Thoracic aorta (tissue), 2 donors: Measurements from ENCODE around the gene LYSET. TPM values are rescaled to one million over a fixed set of nuclear protein-coding genes. Genes with fewer than 3 reads are reported as not detected.
"Not testable (repeated sequence)": the region's sequence is repeated elsewhere in the genome, so short reads cannot be mapped to it uniquely, and the experiment has no call there.

Experiments used
- ATAC-seq: fragments of 150-250 bp; one replicate; pipeline ENCODE4 v1.8.0; 2017; ENCODE audit warnings: low read depth; ENCODE audit not compliant: insufficient number of reproducible peaks, low FRiP score
- DNase-seq: peaks from one replicate; pipeline ENCODE4 v3.0.0-alpha.2; 2020; ENCODE audit warnings: low spot score
- H3K27ac ChIP-seq, 2 donors: fragments of 200-600 bp; sonication (generic); 1 replicate in 1 of 2; 2 replicates in 1 of 2; pipeline ENCODE4 v1.5.1; 2016; ENCODE audit warnings: mild to moderate bottlenecking in 2 of 2, moderate library complexity in 2 of 2
- H3K27me3 ChIP-seq: fragments of 200-600 bp; sonication (generic); replicated peaks from 2 replicates; pipeline ENCODE4 v1.6.0; 2016; ENCODE audit warnings: mild to moderate bottlenecking; ENCODE audit not compliant: insufficient read depth
- H3K36me3 ChIP-seq: fragments of 200-600 bp; sonication (generic); one replicate; pipeline ENCODE4 v1.5.1; 2016
- H3K4me1 ChIP-seq, 2 donors: fragments of 200-600 bp; sonication (generic); 1 replicate in 1 of 2; 2 replicates in 1 of 2; pipeline versions ENCODE4 v1.5.1 to v1.6.0; 2016; ENCODE audit warnings: low read depth in 2 of 2, mild to moderate bottlenecking in 1 of 2; ENCODE audit not compliant: control insufficient read depth in 1 of 2
- H3K4me3 ChIP-seq: fragments of 200-600 bp; sonication (generic); 2 replicates; pipeline ENCODE4 v1.5.1; 2016; ENCODE audit warnings: mild to moderate bottlenecking
- H3K9me3 ChIP-seq: fragments of 200-600 bp; sonication (generic); 2 replicates; pipeline ENCODE4 v1.5.1; 2016
- total RNA-seq, 2 donors: library from RNA; depleted of rRNA; stranded (reverse); fragments of >200 nt; gene quantifications; one replicate each; pipeline versions ENCODE4 v1.1.0 to v1.2.3, GENCODE V29; 2016
- TF ChIP-seq, protein P1 (sequence below): fragments of 200-600 bp; sonication (generic); IDR thresholded peaks from one replicate; pipeline ENCODE4 v1.5.1; 2019; ENCODE audit warnings: antibody characterized with exemption

The LYSET gene
- total RNA-seq, 2 donors from 2014 or later = 3.2 to 5.2 TPM

GRCh38 chr14:93223565-93223964 is 38.4 kb downstream of the LYSET start:
- Histone ChIP-seq H3K27ac (no peak overlapping the region), H3K36me3 (peaks cover 47% of the 10 kb centered on the region), H3K27me3 (no peaks in the 10 kb centered on the region), H3K9me3 (no peaks in the 10 kb centered on the region), H3K4me1 (no peaks in the 10 kb centered on the region), H3K4me3 (no peak overlapping the region)
- ATAC-seq = no peak
- DNase-seq = no peak
- TF ChIP-seq, protein P1, sequence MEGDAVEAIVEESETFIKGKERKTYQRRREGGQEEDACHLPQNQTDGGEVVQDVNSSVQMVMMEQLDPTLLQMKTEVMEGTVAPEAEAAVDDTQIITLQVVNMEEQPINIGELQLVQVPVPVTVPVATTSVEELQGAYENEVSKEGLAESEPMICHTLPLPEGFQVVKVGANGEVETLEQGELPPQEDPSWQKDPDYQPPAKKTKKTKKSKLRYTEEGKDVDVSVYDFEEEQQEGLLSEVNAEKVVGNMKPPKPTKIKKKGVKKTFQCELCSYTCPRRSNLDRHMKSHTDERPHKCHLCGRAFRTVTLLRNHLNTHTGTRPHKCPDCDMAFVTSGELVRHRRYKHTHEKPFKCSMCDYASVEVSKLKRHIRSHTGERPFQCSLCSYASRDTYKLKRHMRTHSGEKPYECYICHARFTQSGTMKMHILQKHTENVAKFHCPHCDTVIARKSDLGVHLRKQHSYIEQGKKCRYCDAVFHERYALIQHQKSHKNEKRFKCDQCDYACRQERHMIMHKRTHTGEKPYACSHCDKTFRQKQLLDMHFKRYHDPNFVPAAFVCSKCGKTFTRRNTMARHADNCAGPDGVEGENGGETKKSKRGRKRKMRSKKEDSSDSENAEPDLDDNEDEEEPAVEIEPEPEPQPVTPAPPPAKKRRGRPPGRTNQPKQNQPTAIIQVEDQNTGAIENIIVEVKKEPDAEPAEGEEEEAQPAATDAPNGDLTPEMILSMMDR = no peak

- peaks cover 28% of the 10 kb centered on the region for H3K36me3 ChIP-seq
- DNase-seq (no peak), ATAC-seq (no peak)
- no peaks in the 10 kb centered on the region for H3K9me3 ChIP-seq
- H3K27me3 ChIP-seq = no peaks in the 10 kb centered on the region
- H3K4me3 ChIP-seq = no peak overlapping the region
- peaks cover 3 to 11% of the 10 kb centered on the region in 2 donors for H3K4me1 ChIP-seq
- TF ChIP-seq, protein P1 = no peak
- H3K27ac ChIP-seq = no peak overlapping the region
Measured at GRCh38 chr14:93228550-93228949, 43.4 kb downstream of the LYSET start.

GRCh38 chr14:93230539-93230938 is 45.4 kb downstream of the LYSET start:
- DNase-seq = no peak
- TF ChIP-seq, protein P1 = no peak
- H3K4me3 ChIP-seq = no peak overlapping the region

DNA sequence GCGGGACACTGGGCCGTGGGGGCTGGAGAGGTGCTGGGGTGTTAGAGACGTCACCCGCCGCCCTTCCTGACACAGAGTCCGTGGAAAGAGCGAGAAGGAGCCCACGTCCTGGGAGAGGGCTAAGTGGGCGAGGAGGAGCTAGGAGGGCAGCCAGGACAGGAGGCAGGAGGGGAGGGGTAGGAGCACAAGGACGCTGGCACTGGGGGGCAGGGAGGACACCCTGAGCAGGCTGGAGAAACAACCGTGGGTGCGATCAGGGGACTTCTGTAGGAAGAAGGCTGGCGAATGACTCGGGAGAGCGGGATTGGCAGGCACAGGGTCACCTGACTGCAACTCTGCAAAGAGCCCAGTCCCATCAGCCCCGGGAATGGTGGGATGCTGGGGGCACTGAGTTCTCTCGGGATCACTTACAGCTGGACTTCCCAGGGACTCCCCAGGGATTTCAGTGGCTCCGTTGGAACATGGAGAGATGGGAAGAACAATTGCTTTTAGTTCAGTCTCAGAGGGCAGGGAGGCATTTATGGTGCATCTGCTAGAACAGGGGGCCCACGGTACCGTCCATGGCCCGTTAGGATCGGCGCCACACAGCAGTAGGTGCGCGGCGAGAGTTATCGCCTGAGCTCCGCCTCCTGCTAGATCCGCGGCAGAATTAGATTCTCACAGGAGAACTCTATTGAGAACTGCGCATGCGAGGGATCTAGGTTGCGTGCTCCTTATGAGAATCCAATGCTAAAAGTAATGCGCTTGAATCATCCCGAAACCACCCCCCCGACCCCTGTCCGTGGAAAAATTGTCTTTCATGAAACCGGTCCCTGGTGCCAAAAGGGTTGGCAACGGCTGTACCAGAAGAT is 46.2 kb downstream of the LYSET start:
- no peaks in the 10 kb centered on the region for H3K9me3 ChIP-seq
- H3K27ac ChIP-seq = no peak overlapping the region
- ATAC-seq = no peak

More at GRCh38 chr14:93230539-93230938, 45.4 kb downstream of the LYSET start:
- H3K36me3 ChIP-seq = peaks cover 21% of the 10 kb centered on the region
- H3K27ac ChIP-seq = no peak overlapping the region
- H3K27me3 ChIP-seq = no peaks in the 10 kb centered on the region
- H3K4me1 ChIP-seq = peaks cover 3 to 11% of the 10 kb centered on the region in 2 donors
- H3K9me3 ChIP-seq = no peaks in the 10 kb centered on the region
- ATAC-seq = no peak

GRCh38 chr14:93232159-93232558 is 47.0 kb downstream of the LYSET start:
- ATAC-seq (no peak), DNase-seq (no peak)
- Histone ChIP-seq H3K27me3 (no peaks in the 10 kb centered on the region), H3K36me3 (peaks cover 16% of the 10 kb centered on the region), H3K4me3 (peak overlapping the region; percentile 71), H3K27ac (no peak overlapping the region), H3K9me3 (no peaks in the 10 kb centered on the region), H3K4me1 (peaks cover 3 to 11% of the 10 kb centered on the region in 2 donors)
- TF ChIP-seq, protein P1 = no peak

More for the DNA sequence above, 46.2 kb downstream of the LYSET start:
- no peak for DNase-seq
- Histone ChIP-seq H3K4me3 (peak overlapping the region; percentile 71), H3K4me1 (peaks cover 3 to 11% of the 10 kb centered on the region in 2 donors), H3K27me3 (no peaks in the 10 kb centered on the region), H3K36me3 (peaks cover 18% of the 10 kb centered on the region)
- TF ChIP-seq, protein P1 = no peak

DNA sequence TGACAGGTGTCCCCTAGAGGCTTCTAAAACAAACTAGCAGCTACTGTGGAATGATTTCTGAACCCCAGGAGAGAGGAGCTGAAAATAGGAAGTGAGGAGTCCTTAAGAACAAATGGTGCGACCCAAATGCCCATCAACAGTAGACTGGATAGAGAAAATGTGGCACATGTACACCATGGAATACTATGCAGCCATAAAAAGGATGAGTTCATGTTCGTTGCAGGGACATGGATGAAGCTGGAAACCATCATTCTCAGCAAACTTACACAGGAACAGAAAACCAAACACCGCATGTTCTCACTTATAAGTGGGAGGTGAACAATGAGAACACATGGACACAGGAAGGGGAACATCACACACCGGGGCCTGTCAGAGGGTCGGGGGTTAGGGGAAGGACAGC is 48.0 kb downstream of the LYSET start:
- not testable (repeated sequence) for H3K27ac ChIP-seq, DNase-seq, H3K4me3 ChIP-seq, H3K36me3 ChIP-seq, H3K9me3 ChIP-seq, ATAC-seq, H3K27me3 ChIP-seq
- H3K4me1 ChIP-seq = peaks cover 3 to 11% of the 10 kb centered on the region in 2 donors
